VCaP (cell line): Measurements from ENCODE around the gene CDK7.
"Not testable (repeated sequence)": the region's sequence is repeated elsewhere in the genome, so short reads cannot be mapped to it uniquely, and the experiment has no call there.

Source experiments
- H3K27ac ChIP-seq: fragments of 450-650 bp; 2 replicates; pipeline ENCODE4 v1.5.1; 2017
- TF ChIP-seq, protein P1 (sequence below): fragments of 450-650 bp; conservative IDR thresholded peaks from 2 replicates; pipeline ENCODE4 v1.5.1; 2017; ENCODE audit warnings: mild to moderate bottlenecking, moderate library complexity

CDK7 gene

DNA sequence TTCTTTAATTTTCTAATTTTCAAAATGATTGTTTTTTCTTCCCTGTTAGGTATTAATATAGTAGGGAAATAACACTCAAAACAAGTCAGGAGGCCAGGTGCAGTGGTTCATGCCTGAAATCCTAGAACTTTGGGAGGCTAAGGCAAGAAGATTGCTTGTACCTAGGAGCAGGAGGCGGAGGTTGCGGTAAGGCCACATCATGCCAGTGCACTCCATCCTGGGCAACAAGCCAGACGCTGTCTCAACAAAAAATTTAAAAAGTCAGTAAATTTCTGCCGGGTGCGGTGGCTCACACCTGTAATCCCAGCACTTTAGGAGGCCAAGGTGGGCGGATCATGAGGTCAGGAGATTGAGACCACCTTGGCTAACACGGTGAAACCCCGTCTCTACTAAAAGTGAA lies 10.2 kb upstream of the CDK7 start:
- TF ChIP-seq, protein P1, sequence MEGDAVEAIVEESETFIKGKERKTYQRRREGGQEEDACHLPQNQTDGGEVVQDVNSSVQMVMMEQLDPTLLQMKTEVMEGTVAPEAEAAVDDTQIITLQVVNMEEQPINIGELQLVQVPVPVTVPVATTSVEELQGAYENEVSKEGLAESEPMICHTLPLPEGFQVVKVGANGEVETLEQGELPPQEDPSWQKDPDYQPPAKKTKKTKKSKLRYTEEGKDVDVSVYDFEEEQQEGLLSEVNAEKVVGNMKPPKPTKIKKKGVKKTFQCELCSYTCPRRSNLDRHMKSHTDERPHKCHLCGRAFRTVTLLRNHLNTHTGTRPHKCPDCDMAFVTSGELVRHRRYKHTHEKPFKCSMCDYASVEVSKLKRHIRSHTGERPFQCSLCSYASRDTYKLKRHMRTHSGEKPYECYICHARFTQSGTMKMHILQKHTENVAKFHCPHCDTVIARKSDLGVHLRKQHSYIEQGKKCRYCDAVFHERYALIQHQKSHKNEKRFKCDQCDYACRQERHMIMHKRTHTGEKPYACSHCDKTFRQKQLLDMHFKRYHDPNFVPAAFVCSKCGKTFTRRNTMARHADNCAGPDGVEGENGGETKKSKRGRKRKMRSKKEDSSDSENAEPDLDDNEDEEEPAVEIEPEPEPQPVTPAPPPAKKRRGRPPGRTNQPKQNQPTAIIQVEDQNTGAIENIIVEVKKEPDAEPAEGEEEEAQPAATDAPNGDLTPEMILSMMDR: no peak
- H3K27ac ChIP-seq: no peak overlapping the region

DNA sequence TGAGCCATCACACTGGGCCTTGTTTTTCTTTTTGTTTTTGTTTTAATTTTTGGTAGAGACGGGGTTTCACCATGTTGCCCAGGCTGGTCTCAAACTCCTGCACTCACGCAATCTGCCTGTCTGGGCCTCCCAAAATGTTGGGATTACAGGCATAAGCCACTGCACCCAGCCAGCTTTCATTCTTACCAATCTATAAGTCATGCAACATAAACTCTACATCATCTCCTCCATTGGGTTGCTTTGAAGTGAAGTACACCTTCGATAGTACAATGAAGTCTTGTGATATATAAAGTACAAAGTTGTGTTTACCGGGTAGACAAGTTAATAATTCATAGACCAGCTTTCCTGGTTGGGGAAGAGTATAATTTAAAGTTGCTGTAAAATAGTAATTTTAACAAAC lies 8.8 kb upstream of the CDK7 start:
- H3K27ac ChIP-seq: no peak overlapping the region
- TF ChIP-seq, protein P1: no peak

DNA sequence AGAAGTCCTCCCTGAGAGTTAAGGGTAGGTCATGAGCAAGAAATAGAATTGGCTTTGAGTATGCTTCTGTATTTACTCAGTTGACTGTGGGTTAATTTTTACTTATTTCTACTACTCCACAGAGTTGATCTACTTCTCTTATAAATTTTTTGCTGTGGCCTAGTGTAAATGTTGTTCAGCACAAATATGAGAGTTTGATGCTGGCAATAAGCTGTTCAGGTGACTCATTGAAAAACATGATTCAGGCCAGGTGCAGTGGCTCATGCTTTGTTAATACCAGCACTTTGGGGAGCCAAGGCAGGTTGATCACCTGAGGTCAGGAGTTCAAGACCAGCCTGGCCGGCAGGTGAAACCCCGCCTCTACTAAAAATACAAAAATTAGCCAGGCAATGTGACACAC lies 4.5 kb upstream of the CDK7 start:
- H3K27ac ChIP-seq: no peak overlapping the region
- TF ChIP-seq, protein P1: no peak

DNA sequence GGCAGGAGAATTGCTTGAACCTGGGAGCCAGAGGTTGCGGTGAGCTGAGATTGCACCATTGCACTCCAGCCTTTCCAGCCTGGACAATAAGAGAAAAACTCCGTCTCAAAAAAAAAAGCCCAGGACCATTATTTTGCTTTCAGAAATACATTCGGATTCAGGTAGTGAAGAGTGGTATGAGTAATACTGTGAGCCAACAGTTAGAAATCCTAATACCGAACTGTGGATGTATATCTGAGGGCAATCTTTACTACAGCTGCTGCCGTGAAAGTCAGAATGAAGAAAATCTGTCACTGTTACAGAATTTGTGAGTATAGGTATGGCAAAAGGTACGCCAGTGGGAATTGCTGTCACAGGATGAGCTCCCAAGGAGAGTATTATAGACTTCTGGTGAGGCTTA lies 3.4 kb upstream of the CDK7 start:
- H3K27ac ChIP-seq: no peak overlapping the region
- TF ChIP-seq, protein P1: no peak

DNA sequence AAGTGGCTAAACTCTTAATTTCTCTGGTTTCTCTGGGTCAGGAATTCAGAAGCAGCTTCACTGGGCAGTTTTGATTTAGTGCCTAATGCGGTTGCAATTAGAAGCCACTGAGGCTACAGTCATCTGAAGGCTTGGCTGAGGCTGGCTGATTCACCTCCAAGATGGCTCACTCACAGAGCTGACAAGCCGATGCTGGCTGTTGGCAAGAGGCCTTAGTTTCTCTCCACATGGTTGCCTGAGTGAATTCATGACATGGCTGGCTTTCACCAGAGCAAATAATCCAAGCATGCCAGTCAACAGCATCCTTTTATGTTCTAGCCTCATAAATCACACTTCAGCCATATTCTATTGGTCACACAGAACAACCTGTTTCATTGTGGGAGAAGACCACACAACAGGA lies 2.8 kb upstream of the CDK7 start:
- TF ChIP-seq, protein P1: no peak
- H3K27ac ChIP-seq: no peak overlapping the region

DNA sequence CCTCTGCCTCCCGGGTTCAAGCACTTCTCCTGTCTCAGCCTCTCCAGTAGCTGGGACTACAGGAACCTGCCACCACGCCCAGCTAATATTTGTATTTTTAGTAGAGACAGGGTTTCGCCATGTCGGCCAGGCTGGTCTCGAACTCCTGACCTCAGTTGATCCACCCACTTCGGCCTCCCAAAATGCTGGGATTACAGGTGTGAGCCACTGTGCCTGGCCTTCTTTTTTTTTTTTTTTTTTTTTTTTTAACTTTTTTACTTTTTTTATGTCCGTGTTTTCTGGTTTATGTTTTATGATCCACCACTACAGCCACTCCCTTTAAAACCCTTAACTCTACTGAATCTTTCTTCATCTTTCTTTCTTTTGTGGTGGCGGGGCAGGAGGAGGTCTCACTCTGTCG lies 2.0 kb downstream of the CDK7 start:
- not testable (repeated sequence) for H3K27ac ChIP-seq

DNA sequence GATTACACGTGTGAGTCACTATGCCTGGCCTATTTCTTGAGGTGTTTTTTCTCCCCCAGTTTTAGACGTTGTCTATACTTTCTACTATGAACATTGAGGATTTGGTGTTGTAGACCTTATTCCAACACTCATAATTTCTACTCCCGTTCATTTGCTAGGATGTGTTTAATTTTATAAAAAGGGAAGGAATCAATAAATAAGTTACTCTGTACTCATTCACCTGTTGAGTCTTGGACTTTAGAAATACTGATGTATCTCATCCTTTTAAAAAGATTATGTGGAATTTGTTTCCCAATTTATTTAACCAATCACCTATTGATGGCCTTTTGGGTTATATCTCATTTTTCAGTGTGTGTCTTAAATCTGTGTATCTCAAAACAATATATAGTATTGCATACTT lies 3.2 kb downstream of the CDK7 start:
- TF ChIP-seq, protein P1: no peak
- H3K27ac ChIP-seq: no peak overlapping the region

DNA sequence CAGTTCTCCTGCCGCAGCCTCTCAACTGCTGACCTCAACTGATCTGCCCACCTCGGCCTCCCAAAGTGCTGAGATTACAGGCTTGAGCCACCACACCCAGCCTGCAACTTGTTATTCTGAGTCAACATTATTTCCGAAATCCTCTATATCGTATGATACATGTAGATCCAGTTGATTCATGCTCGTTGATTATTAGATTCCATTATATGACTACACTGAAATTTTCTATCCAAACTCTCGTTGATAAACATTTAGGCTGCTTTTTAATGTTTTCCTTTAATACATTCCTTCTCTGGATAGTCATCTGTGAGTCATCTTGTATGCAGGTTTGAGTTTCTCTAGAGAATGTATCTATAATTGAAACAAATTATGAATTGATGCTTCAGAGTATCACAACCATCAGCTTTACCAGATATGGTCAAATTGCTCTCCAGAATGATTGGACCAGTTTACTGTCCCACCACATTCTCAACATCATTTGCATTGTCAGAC lies 4.1 kb downstream of the CDK7 start:
- TF ChIP-seq, protein P1: no peak
- H3K27ac ChIP-seq: no peak overlapping the region
